ENCODE measurements around the gene FAM53B. TPM values are rescaled to one million over a fixed set of nuclear protein-coding genes. Genes with fewer than 3 reads are reported as not detected.

FAM53B gene
- total RNA-seq, 2 donors from 2014 or later: 17.1 to 21.1 TPM

- H3K9me3 ChIP-seq: no peaks in the 10 kb centered on the region
- TF ChIP-seq CTCF (IDR thresholded peaks at IDR 0.05): no peak
- no peak for TF ChIP-seq POLR2A (IDR thresholded peaks at IDR 0.05)
- no peak for ATAC-seq
- H3K4me3 ChIP-seq: no peak overlapping the region
- no peaks in the 10 kb centered on the region for H3K27me3 ChIP-seq
- intact Hi-C loops (cut with DNase I): loop anchor here (10.0 kb wide), 1 partner anchor 105 kb away; no protein-coding TSS in a partner anchor
- H3K4me1 ChIP-seq: peaks cover 27% of the 10 kb centered on the region
- DNase-seq: no peak
- H3K36me3 ChIP-seq (replicated peaks in 1 of 2; ENCODE audit: insufficient read depth in 1 of 2, low read depth in 2 of 2): no peaks in the 10 kb centered on the region
- WGBS, 2 donors: 83 to 86% methylated on average over 3 to 6 of the region's 6 CpGs
- no peak overlapping the region for H3K27ac ChIP-seq
Observed at GRCh38 chr10:124629842-124630241, 114.3 kb downstream of the FAM53B start.

GRCh38 chr10:124629415-124629814 lies 114.8 kb downstream of the FAM53B start:
- no peak for TF ChIP-seq CTCF (IDR thresholded peaks at IDR 0.05)
- TF ChIP-seq POLR2A (IDR thresholded peaks at IDR 0.05): no peak
- no peaks in the 10 kb centered on the region for H3K9me3 ChIP-seq
- intact Hi-C loops (cut with DNase I): loop anchor here (10.0 kb wide), 1 partner anchor 105 kb away; no protein-coding TSS in a partner anchor
- H3K4me1 ChIP-seq: peaks cover 27% of the 10 kb centered on the region
- no peak for ATAC-seq
- WGBS, 2 donors: 79 to 91% methylated on average over 6 of the region's 6 CpGs
- no peaks in the 10 kb centered on the region for H3K36me3 ChIP-seq (replicated peaks in 1 of 2; ENCODE audit: insufficient read depth in 1 of 2, low read depth in 2 of 2)
- no peak for DNase-seq
- no peaks in the 10 kb centered on the region for H3K27me3 ChIP-seq
- no peak overlapping the region for H3K4me3 ChIP-seq
- H3K27ac ChIP-seq: no peak overlapping the region

GRCh38 chr10:124628676-124629021 lies 115.5 kb downstream of the FAM53B start:
- no peak for ATAC-seq
- peaks cover 27% of the 10 kb centered on the region for H3K4me1 ChIP-seq
- intact Hi-C loops (cut with DNase I): loop anchor here (10.0 kb wide), 1 partner anchor 106 kb away; no protein-coding TSS in a partner anchor

GRCh38 chr10:124627866-124628675 lies 116.1 kb downstream of the FAM53B start:
- intact Hi-C loops (cut with DNase I): loop anchor here (10.0 kb wide), 1 partner anchor 107 kb away; no protein-coding TSS in a partner anchor
- DNase-seq (no peak), ATAC-seq (no peak)
- H3K27me3 ChIP-seq: no peaks in the 10 kb centered on the region
- no peaks in the 10 kb centered on the region for H3K9me3 ChIP-seq
- 68 to 80% methylated on average over 11 to 12 of the region's 12 CpGs for WGBS, 2 donors
- no peak overlapping the region for H3K4me3 ChIP-seq
- no peak for TF ChIP-seq CTCF (IDR thresholded peaks at IDR 0.05)
- no peak for TF ChIP-seq POLR2A (IDR thresholded peaks at IDR 0.05)
- no peaks in the 10 kb centered on the region for H3K36me3 ChIP-seq (replicated peaks in 1 of 2; ENCODE audit: insufficient read depth in 1 of 2, low read depth in 2 of 2)
- peaks cover 27% of the 10 kb centered on the region for H3K4me1 ChIP-seq
- no peak overlapping the region for H3K27ac ChIP-seq

More at GRCh38 chr10:124628676-124629021, 115.5 kb downstream of the FAM53B start:
- no peaks in the 10 kb centered on the region for H3K9me3 ChIP-seq
- no peaks in the 10 kb centered on the region for H3K36me3 ChIP-seq (replicated peaks in 1 of 2; ENCODE audit: insufficient read depth in 1 of 2, low read depth in 2 of 2)
- no peaks in the 10 kb centered on the region for H3K27me3 ChIP-seq
- TF ChIP-seq POLR2A (IDR thresholded peaks at IDR 0.05) (no peak), CTCF (IDR thresholded peaks at IDR 0.05) (no peak)
- no peak overlapping the region for H3K4me3 ChIP-seq
- DNase-seq: no peak
- H3K27ac ChIP-seq: no peak overlapping the region
- 95 to 97% methylated on average over 6 to 9 of the region's 9 CpGs for WGBS, 2 donors

Measured in body of pancreas (tissue), 4 donors.